B cell (primary cell): Measurements from ENCODE around the gene FAXDC2. TPM values are rescaled to one million over a fixed set of nuclear protein-coding genes. Genes with fewer than 3 reads are reported as not detected.

Experiments used
- ATAC-seq: fragments of 200-7000 bp; cut with Tn5 transposase; one replicate; pipeline ENCODE4 v1.10.0; 2021; ENCODE audit warnings: low read depth, mild to moderate bottlenecking, moderate number of reproducible peaks, moderate library complexity
- CTCF ChIA-PET: fragments of 350-600 bp; sonication (Branson Sonifier 250); formaldehyde crosslinking; loops from one replicate; lab custom pipeline; 2021; ENCODE audit warnings: antibody characterized with exemption, inconsistent platforms; lab: Charles Lee
- POLR2A ChIA-PET: fragments of 350-600 bp; sonication (Branson Sonifier 250); formaldehyde crosslinking; loops from one replicate; lab custom pipeline; 2021; ENCODE audit warnings: antibody characterized with exemption; lab: Charles Lee
- DNase-seq: peaks from one replicate; pipeline ENCODE4 v3.0.0; 2013
- H2AFZ ChIP-seq: 2 replicates; pipeline ENCODE4 v1.6.1; 2012; ENCODE audit warnings: mild to moderate bottlenecking, low read depth, low read length; ENCODE audit not compliant: insufficient read depth, poor library complexity, severe bottlenecking
- H3K27ac ChIP-seq, 2 donors: 1 replicate in 1 of 2; 2 replicates in 1 of 2; pipeline ENCODE4 v1.5.1; 2012 to 2013; ENCODE audit warnings: low read length in 2 of 2, mild to moderate bottlenecking in 2 of 2, moderate library complexity in 1 of 2
- H3K27me3 ChIP-seq, 4 experiments: fragments of 200-600 bp in 1 of 4; sonication (generic) in 1 of 4; replicated peaks in 1 of 4; 1 replicate in 2 of 4; 2 replicates in 2 of 4; pipeline versions ENCODE4 v1.6.1 to v1.7.0; 2013 to 2016; ENCODE audit warnings: low read length in 3 of 4, mild to moderate bottlenecking in 2 of 4, mixed read lengths in 1 of 4, moderate library complexity in 1 of 4; ENCODE audit not compliant: insufficient read depth in 4 of 4, control insufficient read depth in 3 of 4; ENCODE audit errors: control extremely low read depth in 1 of 4
- H3K36me3 ChIP-seq, 2 experiments: replicated peaks in 1 of 2; 1 replicate in 1 of 2; 2 replicates in 1 of 2; pipeline versions ENCODE4 v1.6.1 to v1.7.1; 2013; ENCODE audit warnings: low read length in 1 of 2; ENCODE audit not compliant: insufficient read depth in 2 of 2, control insufficient read depth in 1 of 2; ENCODE audit errors: control extremely low read depth in 1 of 2, extremely low read depth in 1 of 2
- H3K4me1 ChIP-seq, 2 donors: fragments of 200-600 bp in 1 of 2; sonication (generic) in 1 of 2; 1 replicate in 1 of 2; 2 replicates in 1 of 2; pipeline versions ENCODE4 v1.5.1 to v1.6.1; 2013 to 2017; ENCODE audit warnings: low read length in 2 of 2; ENCODE audit not compliant: control insufficient read depth in 2 of 2, insufficient read depth in 2 of 2
- H3K4me2 ChIP-seq: replicated peaks from 2 replicates; pipeline ENCODE3; 2012; ENCODE audit warnings: mild to moderate bottlenecking, low read depth, low read length; ENCODE audit not compliant: poor library complexity, severe bottlenecking
- H3K4me3 ChIP-seq, 5 experiments: fragments of 200-600 bp in 1 of 5; sonication (generic) in 1 of 5; 1 replicate in 3 of 5; 2 replicates in 2 of 5; pipeline versions ENCODE4 v1.5.1 to v1.7.0; 2011 to 2016; ENCODE audit warnings: low read length in 4 of 5, mild to moderate bottlenecking in 4 of 5, low read depth in 2 of 5, control low read depth in 1 of 5, moderate library complexity in 1 of 5; ENCODE audit not compliant: insufficient read depth in 1 of 5; ENCODE audit errors: control extremely low read depth in 1 of 5, extremely low read depth in 1 of 5
- H3K79me2 ChIP-seq: fragments of 200-600 bp; sonication (generic); one replicate; pipeline ENCODE4 v1.6.0; 2016; ENCODE audit warnings: low read length; ENCODE audit not compliant: control insufficient read depth, insufficient read depth
- H3K9ac ChIP-seq: fragments of 200-600 bp; sonication (generic); 2 replicates; pipeline ENCODE4 v1.6.1; 2017; ENCODE audit warnings: mild to moderate bottlenecking, low read length, moderate library complexity
- H3K9me3 ChIP-seq, 3 donors: one replicate each; pipeline versions ENCODE4 v1.6.1 to v1.7.1; 2013; ENCODE audit warnings: low read length in 2 of 3; ENCODE audit not compliant: control insufficient read depth in 2 of 3, insufficient read depth in 1 of 3; ENCODE audit errors: control extremely low read depth in 1 of 3
- H4K20me1 ChIP-seq: 2 replicates; pipeline ENCODE4 v1.6.0; 2012; ENCODE audit warnings: mild to moderate bottlenecking, low read length; ENCODE audit not compliant: insufficient read depth, control insufficient read depth, poor library complexity, severe bottlenecking
- H3K27ac Mint-ChIP-seq: one replicate; pipeline ENCODE4 v1.8.0; 2021; ENCODE audit warnings: mixed read lengths
- H3K27me3 Mint-ChIP-seq: one replicate; pipeline ENCODE4 v1.8.0; 2021; ENCODE audit warnings: mixed read lengths
- H3K4me1 Mint-ChIP-seq: one replicate; pipeline ENCODE4 v1.8.0; 2021; ENCODE audit warnings: mixed read lengths
- H3K4me3 Mint-ChIP-seq: one replicate; pipeline ENCODE4 v1.8.0; 2021; ENCODE audit warnings: mixed read lengths
- H3K9me3 Mint-ChIP-seq: one replicate; pipeline ENCODE4 v1.8.0; 2022; ENCODE audit warnings: mixed read lengths; ENCODE audit not compliant: insufficient read depth
- EZH2 ChIP-seq: IDR thresholded peaks from 2 replicates; pipeline ENCODE4 v1.6.1; 2012; ENCODE audit warnings: borderline replicate concordance, low read depth, mild to moderate bottlenecking, moderate library complexity, low read length; ENCODE audit not compliant: insufficient read depth, poor library complexity, severe bottlenecking
- WGBS: methylation state at CpG from one replicate; pipeline ENCODE4 v1.1.5; 2013; ENCODE audit warnings: missing lambda C conversion rate; ENCODE audit not compliant: insufficient coverage; 5-methylcytosine and 5-hydroxymethylcytosine counted together
- intact Hi-C: fragments of 100-400 bp; cut with micrococcal nuclease; formaldehyde crosslinking; loops from one replicate; pipeline ENCODE4 v1.10.0; 2022
- polyA plus RNA-seq: library from polyadenylated mRNA; depleted of rRNA; stranded (reverse); fragments of >200 nt; gene quantifications from 2 replicates; pipeline ENCODE4 v1.2.3, GENCODE V29; 2012
- total RNA-seq, 2 donors: library from RNA; stranded (reverse); fragments of 120-200 nt in 1 of 2; gene quantifications; 1 replicate in 1 of 2; 2 replicates in 1 of 2; pipeline versions ENCODE4 v1.2.3 to v1.2.4, GENCODE V29; 2013 to 2022
- TF ChIP-seq, protein P1 (sequence below): fragments of 200-600 bp; IDR thresholded peaks from one replicate; pipeline ENCODE4 v1.8.0; 2022; ENCODE audit warnings: antibody characterized with exemption, mild to moderate bottlenecking

FAXDC2 gene
- total and polyA plus RNA-seq, 2 donors (not counting 1 experiment from before 2014, with no cell fraction given) = 0.07 TPM; not detected in 1

GRCh38 chr5:154857530-154858296 lies 7.3 kb upstream of the FAXDC2 start:
- DNase-seq = peak; percentile 95
- WGBS = under 1% methylated on average over 37 of the region's 59 CpGs
- Mint-ChIP-seq H3K27me3 (no peaks in the 10 kb centered on the region), H3K27ac (peak overlapping the region; percentile 98), H3K4me3 (peak overlapping the region; percentile 95), H3K4me1 (peaks cover 39% of the 10 kb centered on the region), H3K9me3 (no peaks in the 10 kb centered on the region)
- POLR2A ChIA-PET = interaction anchor here (0.9 to 1.0 kb wide), 2 partner anchors 80 to 96 kb away, joined by 3 read pairs; partner anchors contain the start of gene GEMIN5
- CTCF ChIA-PET = interaction anchor here (1.0 to 1.1 kb wide), 3 partner anchors 70 to 100 kb away, joined by 3 read pairs; no protein-coding TSS in a partner anchor
- Histone ChIP-seq H2AFZ (peak overlapping the region; percentile 89), H3K9me3 (no peaks in the 10 kb centered on the region), H3K27me3 (no peaks in the 10 kb centered on the region), H3K79me2 (peaks cover 46% of the 10 kb centered on the region), H3K27ac (peak overlapping the region; percentile 98 to 99), H3K9ac (peak overlapping the region; percentile 93), H3K4me2 (peak overlapping the region; percentile 85), H3K4me3 (peak overlapping the region; percentile 79 to 100 (median 85)), H4K20me1 (peaks cover 17% of the 10 kb centered on the region), H3K36me3 (no peaks in the 10 kb centered on the region), H3K4me1 (peaks cover 34 to 37% of the 10 kb centered on the region in 2 donors)
- peak; percentile 58 for ATAC-seq
- TF ChIP-seq, protein P1, sequence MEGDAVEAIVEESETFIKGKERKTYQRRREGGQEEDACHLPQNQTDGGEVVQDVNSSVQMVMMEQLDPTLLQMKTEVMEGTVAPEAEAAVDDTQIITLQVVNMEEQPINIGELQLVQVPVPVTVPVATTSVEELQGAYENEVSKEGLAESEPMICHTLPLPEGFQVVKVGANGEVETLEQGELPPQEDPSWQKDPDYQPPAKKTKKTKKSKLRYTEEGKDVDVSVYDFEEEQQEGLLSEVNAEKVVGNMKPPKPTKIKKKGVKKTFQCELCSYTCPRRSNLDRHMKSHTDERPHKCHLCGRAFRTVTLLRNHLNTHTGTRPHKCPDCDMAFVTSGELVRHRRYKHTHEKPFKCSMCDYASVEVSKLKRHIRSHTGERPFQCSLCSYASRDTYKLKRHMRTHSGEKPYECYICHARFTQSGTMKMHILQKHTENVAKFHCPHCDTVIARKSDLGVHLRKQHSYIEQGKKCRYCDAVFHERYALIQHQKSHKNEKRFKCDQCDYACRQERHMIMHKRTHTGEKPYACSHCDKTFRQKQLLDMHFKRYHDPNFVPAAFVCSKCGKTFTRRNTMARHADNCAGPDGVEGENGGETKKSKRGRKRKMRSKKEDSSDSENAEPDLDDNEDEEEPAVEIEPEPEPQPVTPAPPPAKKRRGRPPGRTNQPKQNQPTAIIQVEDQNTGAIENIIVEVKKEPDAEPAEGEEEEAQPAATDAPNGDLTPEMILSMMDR = no peak
- no peak for TF ChIP-seq EZH2
- intact Hi-C loops = loop anchor here (1.0 to 2.0 kb wide), 5 partner anchors 45 to 412 kb away; partner anchors contain the start of genes GEMIN5 and SAP30L

GRCh38 chr5:154851351-154851750 lies 948 bp upstream of the FAXDC2 start:
- WGBS = 92% methylated on average over 3 of the region's 3 CpGs
- Histone ChIP-seq H3K9me3 (no peaks in the 10 kb centered on the region), H3K27ac (no peak overlapping the region), H3K4me3 (no peak overlapping the region), H3K36me3 (no peaks in the 10 kb centered on the region), H3K4me2 (no peak overlapping the region), H4K20me1 (no peaks in the 10 kb centered on the region), H3K27me3 (no peaks in the 10 kb centered on the region), H2AFZ (no peak overlapping the region), H3K4me1 (peaks cover 0 to 7% of the 10 kb centered on the region in 2 donors), H3K9ac (no peak overlapping the region), H3K79me2 (no peaks in the 10 kb centered on the region)
- intact Hi-C loops = no loop called here
- ChIA-PET POLR2A (no interaction called here), CTCF (interaction anchor here (1.1 kb wide), 1 partner anchor 201 kb away, joined by 3 read pairs; no protein-coding TSS in a partner anchor)
- Mint-ChIP-seq H3K27ac (no peak overlapping the region), H3K4me3 (no peak overlapping the region), H3K27me3 (no peaks in the 10 kb centered on the region), H3K4me1 (no peaks in the 10 kb centered on the region), H3K9me3 (no peaks in the 10 kb centered on the region)
- no peak for ATAC-seq
- DNase-seq = no peak
- no peak for TF ChIP-seq EZH2
- TF ChIP-seq, protein P1 = no peak
